Mesendoderm (in vitro differentiated cells): Measurements from ENCODE around the gene MYL12B.
"Not testable (repeated sequence)": the region's sequence is repeated elsewhere in the genome, so short reads cannot be mapped to it uniquely, and the experiment has no call there.

Experiments used
- DNase-seq: peaks from one replicate; pipeline ENCODE4 v3.0.0; 2013
- H2AK5ac ChIP-seq: 2 replicates; pipeline ENCODE4 v1.6.1; 2013; ENCODE audit warnings: low read length, inconsistent platforms
- H2BK120ac ChIP-seq: 2 replicates; pipeline ENCODE4 v1.6.1; 2013; ENCODE audit warnings: low read depth, mild to moderate bottlenecking, low read length, moderate library complexity, mixed read lengths
- H2BK15ac ChIP-seq: replicated peaks from 2 replicates; pipeline ENCODE4 v1.6.1; 2013; ENCODE audit warnings: low read depth, mild to moderate bottlenecking, moderate library complexity
- H2BK5ac ChIP-seq: 2 replicates; pipeline ENCODE4 v1.6.1; 2013; ENCODE audit warnings: low read length, inconsistent platforms
- H3K18ac ChIP-seq: 2 replicates; pipeline ENCODE4 v1.6.1; 2013; ENCODE audit warnings: mild to moderate bottlenecking, low read length, mixed read lengths
- H3K23ac ChIP-seq: one replicate; pipeline ENCODE4 v1.6.1; 2013; ENCODE audit warnings: low read length
- H3K27ac ChIP-seq: 2 replicates; pipeline ENCODE4 v1.5.1; 2013; ENCODE audit warnings: low read depth, mild to moderate bottlenecking, inconsistent platforms, low read length, moderate library complexity
- H3K27me3 ChIP-seq: 2 replicates; pipeline ENCODE4 v1.6.1; 2013; ENCODE audit warnings: low read length, control low read depth, mild to moderate bottlenecking, inconsistent platforms; ENCODE audit not compliant: insufficient read depth, poor library complexity
- H3K36me3 ChIP-seq: 2 replicates; pipeline ENCODE4 v1.6.1; 2013; ENCODE audit warnings: low read length, inconsistent platforms; ENCODE audit not compliant: control insufficient read depth, insufficient read depth
- H3K4ac ChIP-seq: one replicate; pipeline ENCODE4 v1.6.1; 2013; ENCODE audit warnings: low read depth, mild to moderate bottlenecking, low read length, moderate library complexity
- H3K4me1 ChIP-seq: 2 replicates; pipeline ENCODE4 v1.6.1; 2013; ENCODE audit warnings: low read depth, low read length, inconsistent platforms; ENCODE audit not compliant: control insufficient read depth
- H3K4me2 ChIP-seq: 2 replicates; pipeline ENCODE4 v1.6.1; 2013; ENCODE audit warnings: low read length
- H3K4me3 ChIP-seq: 2 replicates; pipeline ENCODE4 v1.5.1; 2013; ENCODE audit warnings: mild to moderate bottlenecking, low read length
- H3K56ac ChIP-seq: one replicate; pipeline ENCODE4 v1.6.1; 2013; ENCODE audit warnings: low read length
- H3K79me1 ChIP-seq: 2 replicates; pipeline ENCODE4 v1.6.1; 2013; ENCODE audit warnings: low read length, inconsistent platforms
- H3K79me2 ChIP-seq: 2 replicates; pipeline ENCODE4 v1.6.1; 2013; ENCODE audit warnings: mild to moderate bottlenecking, low read length; ENCODE audit not compliant: control insufficient read depth, insufficient read depth
- H3K9ac ChIP-seq: 2 replicates; pipeline ENCODE4 v1.6.1; 2013; ENCODE audit warnings: low read length, inconsistent platforms
- H4K5ac ChIP-seq: one replicate; pipeline ENCODE4 v1.6.1; 2013; ENCODE audit warnings: low read length
- H4K8ac ChIP-seq: one replicate; pipeline ENCODE4 v1.6.1; 2013; ENCODE audit warnings: low read depth, mild to moderate bottlenecking, control low read depth, low read length, moderate library complexity
- WGBS: extraction: QIAGEN DNeasy Blood & Tissue Kit; methylation state at CpG from one replicate; pipeline ENCODE4 v1.1.7; 2013; ENCODE audit warnings: low lambda C conversion rate, missing lambda C conversion rate; ENCODE audit not compliant: insufficient coverage; ENCODE audit errors: extremely low coverage; 5-methylcytosine and 5-hydroxymethylcytosine counted together

Gene MYL12B

DNA sequence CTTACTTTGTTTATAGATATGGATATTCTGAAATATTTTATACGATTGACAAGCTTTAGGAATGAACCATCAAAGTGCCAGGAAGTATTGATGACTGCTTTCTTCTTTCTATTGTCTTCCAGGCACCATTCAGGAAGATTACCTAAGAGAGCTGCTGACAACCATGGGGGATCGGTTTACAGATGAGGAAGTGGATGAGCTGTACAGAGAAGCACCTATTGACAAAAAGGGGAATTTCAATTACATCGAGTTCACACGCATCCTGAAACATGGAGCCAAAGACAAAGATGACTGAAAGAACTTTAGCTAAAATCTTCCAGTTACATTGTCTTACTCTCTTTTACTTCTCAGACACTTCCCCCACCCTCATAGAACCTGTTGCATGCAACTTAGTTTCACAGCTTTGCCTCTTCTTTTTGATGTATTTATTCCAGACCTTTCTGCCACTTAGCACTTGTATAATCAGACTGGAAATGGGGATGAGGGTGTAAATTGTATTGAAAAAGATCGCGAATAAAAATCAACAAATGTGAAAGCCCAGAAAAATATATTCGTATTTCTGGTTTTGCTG is 15.8 kb downstream of the MYL12B start:
- H3K79me2 ChIP-seq, H3K4ac ChIP-seq, H3K4me1 ChIP-seq, H4K5ac ChIP-seq, DNase-seq, H3K9ac ChIP-seq, H3K23ac ChIP-seq, H3K79me1 ChIP-seq, H2AK5ac ChIP-seq, H4K8ac ChIP-seq, H3K18ac ChIP-seq, H3K27me3 ChIP-seq, H3K4me3 ChIP-seq, H3K27ac ChIP-seq, H3K36me3 ChIP-seq, H2BK120ac ChIP-seq, H2BK15ac ChIP-seq, H3K4me2 ChIP-seq, H2BK5ac ChIP-seq, H3K56ac ChIP-seq: not testable (repeated sequence)
- WGBS: 100% methylated on average over 3 of the region's 7 CpGs

DNA sequence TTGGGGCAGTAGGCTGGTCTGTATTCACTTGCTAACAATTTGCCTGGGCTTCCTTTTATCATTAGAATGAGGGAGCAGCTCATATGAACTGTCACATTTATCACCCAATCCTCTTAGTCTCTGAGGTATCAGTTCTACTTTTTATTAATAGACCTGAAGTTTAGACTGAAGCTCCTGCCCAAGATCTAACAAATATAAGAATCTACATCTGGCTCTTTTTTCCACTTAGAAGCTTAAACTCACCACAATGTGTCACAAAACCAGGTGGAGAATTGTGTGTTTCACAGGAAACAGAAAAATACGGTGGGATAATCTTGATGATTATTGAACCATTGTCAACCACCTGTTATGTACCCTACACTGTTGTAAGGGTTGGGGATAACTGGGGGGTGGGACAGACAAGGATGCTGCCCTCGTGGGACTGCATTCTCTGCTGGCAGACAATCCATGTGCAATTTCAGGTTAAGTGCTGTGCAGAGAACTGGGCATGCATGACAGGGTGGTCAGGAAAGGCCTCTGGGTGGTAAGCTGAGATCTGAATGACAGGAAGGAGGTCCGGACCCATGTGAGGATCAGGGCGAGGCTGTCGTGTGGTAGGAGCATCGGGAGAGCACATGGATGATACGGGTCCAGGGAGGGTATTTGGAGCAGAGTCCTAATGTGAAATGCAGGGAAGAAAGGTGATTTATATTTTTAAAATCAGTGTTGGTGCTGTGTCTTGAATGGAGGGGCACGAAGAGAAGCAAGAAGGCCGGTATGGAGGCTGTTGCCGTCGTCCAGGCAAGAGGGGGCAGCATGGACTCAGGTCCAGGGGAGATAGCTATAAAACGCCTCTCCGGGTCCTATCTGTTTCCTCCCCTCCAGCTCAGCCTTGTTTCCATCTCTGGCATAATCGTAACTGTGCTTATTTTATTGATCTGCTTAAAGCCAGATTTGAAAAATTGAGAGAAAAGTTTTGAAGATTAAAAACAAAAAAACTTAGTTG is 17.6 kb downstream of the MYL12B start:
- DNase-seq: no peak
- no peak overlapping the region for H2BK15ac ChIP-seq
- H3K4ac ChIP-seq: no peak overlapping the region
- no peaks in the 10 kb centered on the region for H3K36me3 ChIP-seq
- no peak overlapping the region for H3K27ac ChIP-seq
- H3K9ac ChIP-seq: no peak overlapping the region
- H3K4me2 ChIP-seq: no peak overlapping the region
- no peak overlapping the region for H4K5ac ChIP-seq
- no peak overlapping the region for H2BK120ac ChIP-seq
- no peak overlapping the region for H3K4me3 ChIP-seq
- no peak overlapping the region for H2AK5ac ChIP-seq
- H4K8ac ChIP-seq: no peak overlapping the region
- WGBS: no CpG with 5 or more reads among the region's 14 CpGs
- H3K79me2 ChIP-seq: no peaks in the 10 kb centered on the region
- H3K27me3 ChIP-seq: no peaks in the 10 kb centered on the region
- H3K18ac ChIP-seq: no peak overlapping the region
- no peaks in the 10 kb centered on the region for H3K4me1 ChIP-seq
- no peak overlapping the region for H3K23ac ChIP-seq
- no peaks in the 10 kb centered on the region for H3K79me1 ChIP-seq
- no peak overlapping the region for H3K56ac ChIP-seq
- H2BK5ac ChIP-seq: no peak overlapping the region

DNA sequence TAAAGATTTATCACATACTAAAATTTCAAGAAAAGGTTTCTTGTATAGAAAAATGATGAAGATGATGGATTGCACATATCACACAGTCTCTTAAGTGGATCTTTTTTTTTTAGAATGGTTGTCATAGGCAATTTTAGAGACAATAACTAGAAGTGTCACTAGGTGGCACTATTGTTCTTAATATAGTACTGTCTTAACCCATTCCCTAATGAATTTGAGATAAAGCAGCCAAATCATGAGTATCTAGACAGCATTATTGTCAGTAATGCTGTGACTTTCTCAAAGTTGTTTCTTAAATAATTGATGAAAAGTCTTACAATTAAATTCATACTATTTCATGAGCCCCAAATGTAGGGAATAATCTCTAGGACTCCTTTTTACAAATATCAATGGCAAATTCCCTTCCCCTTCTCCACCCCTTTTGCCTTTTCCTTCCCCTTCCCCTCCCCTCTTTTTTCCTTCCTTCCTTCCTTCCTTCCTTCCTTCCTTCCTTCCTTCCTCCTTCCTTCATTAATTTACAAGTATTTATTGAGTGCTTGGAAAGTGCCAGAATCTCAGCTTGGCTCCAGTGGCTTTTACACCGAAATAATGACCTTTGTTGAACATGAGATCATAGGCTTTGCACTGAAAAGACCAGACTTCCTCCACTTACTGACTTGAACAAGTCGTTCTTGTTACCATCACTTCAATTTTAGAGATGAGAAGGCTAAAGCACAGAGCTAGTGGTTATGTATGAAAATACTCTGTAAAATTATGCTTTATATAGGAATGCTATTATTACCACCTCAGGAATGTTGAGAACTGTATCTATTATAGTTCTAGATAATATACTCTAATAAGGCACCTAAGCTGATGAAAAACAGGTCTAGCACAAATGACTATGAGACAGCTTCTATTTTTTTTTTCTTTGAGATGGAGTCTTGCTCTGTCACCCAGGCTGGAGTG is 19.8 kb downstream of the MYL12B start:
- Histone ChIP-seq H4K8ac (no peak overlapping the region), H2AK5ac (no peak overlapping the region), H3K27me3 (no peaks in the 10 kb centered on the region), H3K79me2 (no peaks in the 10 kb centered on the region), H3K79me1 (no peaks in the 10 kb centered on the region), H3K18ac (no peak overlapping the region), H3K56ac (no peak overlapping the region), H3K4me3 (no peak overlapping the region), H3K4me2 (no peak overlapping the region), H3K36me3 (no peaks in the 10 kb centered on the region), H3K4ac (no peak overlapping the region), H3K27ac (no peak overlapping the region), H3K9ac (no peak overlapping the region), H2BK15ac (no peak overlapping the region), H3K4me1 (no peaks in the 10 kb centered on the region), H3K23ac (no peak overlapping the region), H4K5ac (no peak overlapping the region), H2BK5ac (no peak overlapping the region), H2BK120ac (no peak overlapping the region)
- no CpG with 5 or more reads among the region's 2 CpGs for WGBS
- peak; percentile 79 for DNase-seq

DNA sequence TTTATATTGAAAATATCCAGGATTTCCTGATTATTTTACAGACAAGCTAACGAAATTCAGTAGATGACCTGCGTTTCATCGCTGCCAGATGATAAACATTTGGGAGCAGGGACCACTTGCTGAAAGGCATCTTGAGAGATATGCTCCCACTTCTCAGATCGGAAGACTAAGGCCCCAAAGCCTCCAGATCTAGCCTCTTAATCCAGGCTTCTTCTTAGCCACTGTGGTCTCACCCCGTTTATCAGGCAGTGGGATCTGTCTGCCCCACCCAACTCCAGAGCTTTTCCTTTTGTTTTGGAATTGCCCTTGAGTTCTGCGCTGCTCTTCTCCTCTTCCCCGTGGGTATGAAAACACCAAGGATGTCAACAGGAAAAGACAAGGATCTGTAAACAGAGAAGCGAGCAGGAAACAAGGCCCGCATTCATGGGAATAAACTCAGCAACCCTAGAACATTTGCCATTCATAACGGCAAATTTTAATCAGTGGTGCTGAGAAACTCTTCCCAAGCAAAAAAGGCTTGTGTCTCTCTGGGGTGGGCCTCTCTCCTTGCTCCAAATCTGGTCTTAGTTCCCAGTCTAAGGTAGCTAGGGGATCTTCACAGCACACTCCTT is 21.4 kb downstream of the MYL12B start:
- Histone ChIP-seq H3K18ac (no peak overlapping the region), H3K27me3 (no peaks in the 10 kb centered on the region), H3K79me1 (no peaks in the 10 kb centered on the region), H3K4me2 (no peak overlapping the region), H3K27ac (peak overlapping the region; percentile 9), H2BK120ac (no peak overlapping the region), H2BK15ac (no peak overlapping the region), H3K9ac (no peak overlapping the region), H3K36me3 (no peaks in the 10 kb centered on the region), H3K23ac (no peak overlapping the region), H4K8ac (no peak overlapping the region), H3K79me2 (no peaks in the 10 kb centered on the region), H3K56ac (no peak overlapping the region), H2AK5ac (no peak overlapping the region), H4K5ac (no peak overlapping the region), H2BK5ac (no peak overlapping the region), H3K4me3 (no peak overlapping the region), H3K4ac (no peak overlapping the region), H3K4me1 (no peaks in the 10 kb centered on the region)
- no peak for DNase-seq
- no CpG with 5 or more reads among the region's 10 CpGs for WGBS

DNA sequence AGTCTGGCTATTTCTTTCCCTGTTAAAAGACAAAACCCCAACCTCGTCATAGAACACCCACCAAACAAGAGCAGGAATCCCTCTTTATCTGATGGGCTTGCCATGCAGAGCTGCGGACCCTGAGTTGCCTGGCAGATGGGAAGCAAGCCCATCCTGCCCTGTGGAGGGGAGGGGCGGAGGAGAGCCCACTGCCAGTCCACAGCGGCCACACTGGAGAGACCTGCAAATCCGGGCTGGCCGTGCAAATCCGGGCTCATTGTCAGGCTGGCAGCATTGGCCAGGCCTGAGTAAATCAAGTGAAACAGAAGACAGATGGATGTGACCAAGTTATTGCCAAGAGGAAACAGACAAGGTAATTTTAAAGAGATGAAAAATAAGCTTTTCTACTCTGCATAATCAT is 22.0 kb downstream of the MYL12B start:
- WGBS: no CpG with 5 or more reads among the region's 7 CpGs
- Histone ChIP-seq H4K5ac (no peak overlapping the region), H3K36me3 (no peaks in the 10 kb centered on the region), H2AK5ac (no peak overlapping the region), H2BK5ac (peak overlapping the region; percentile 27), H3K18ac (no peak overlapping the region), H2BK120ac (no peak overlapping the region), H3K23ac (no peak overlapping the region), H3K27ac (no peak overlapping the region), H2BK15ac (no peak overlapping the region), H3K79me2 (no peaks in the 10 kb centered on the region), H3K27me3 (no peaks in the 10 kb centered on the region), H3K9ac (peak overlapping the region; percentile 17), H3K4me2 (no peak overlapping the region), H4K8ac (no peak overlapping the region), H3K79me1 (no peaks in the 10 kb centered on the region), H3K4ac (no peak overlapping the region), H3K56ac (no peak overlapping the region), H3K4me3 (no peak overlapping the region), H3K4me1 (no peaks in the 10 kb centered on the region)
- DNase-seq: no peak
